ENCODE results near the gene POLG2.

The POLG2 gene

GRCh38 chr17:64428406-64428805, 68.4 kb downstream of the POLG2 start:
- no peak for TF ChIP-seq POLR2AphosphoS5 (IDR thresholded peaks at IDR 0.05; ENCODE audit: low read depth, low read length)
- TF ChIP-seq FOXP2 (optimal IDR thresholded peaks at IDR 0.05; ENCODE audit: borderline replicate concordance, extremely low read depth, extremely low read length, insufficient read depth), result no peak
- TF ChIP-seq SIN3A (IDR thresholded peaks at IDR 0.05; ENCODE audit: borderline replicate concordance, insufficient read depth, low read length), result no peak
- TF ChIP-seq REST (IDR thresholded peaks at IDR 0.05; ENCODE audit: insufficient read depth in 1 of 2, low read depth in 2 of 2, low read length in 2 of 2), result no peak
- TF ChIP-seq TAF1 (IDR thresholded peaks at IDR 0.05; ENCODE audit: borderline replicate concordance, insufficient read depth, low read length), result no peak

All from PFSK-1 (cell line).